Thyroid gland (tissue), 4 donors: ENCODE measurements around the gene ACE2.

Experiments
- POLR2A ChIP-seq, 2 donors: fragments of 450-650 bp; IDR thresholded peaks; one replicate each; pipeline ENCODE4 v1.6.1; 2017; ENCODE audit warnings: antibody characterized with exemption in 2 of 2, mild to moderate bottlenecking in 2 of 2, moderate library complexity in 1 of 2
- TF ChIP-seq, protein P1 (sequence below), 6 experiments: fragments of 200-600 bp in 3 of 6; fragments of 450-650 bp in 3 of 6; sonication (generic) in 3 of 6; IDR thresholded peaks; one replicate each; pipeline ENCODE4 v1.5.1; 2016 to 2019; ENCODE audit warnings: antibody characterized with exemption in 6 of 6, mild to moderate bottlenecking in 2 of 6, inconsistent platforms in 1 of 6, moderate library complexity in 1 of 6

DNA sequence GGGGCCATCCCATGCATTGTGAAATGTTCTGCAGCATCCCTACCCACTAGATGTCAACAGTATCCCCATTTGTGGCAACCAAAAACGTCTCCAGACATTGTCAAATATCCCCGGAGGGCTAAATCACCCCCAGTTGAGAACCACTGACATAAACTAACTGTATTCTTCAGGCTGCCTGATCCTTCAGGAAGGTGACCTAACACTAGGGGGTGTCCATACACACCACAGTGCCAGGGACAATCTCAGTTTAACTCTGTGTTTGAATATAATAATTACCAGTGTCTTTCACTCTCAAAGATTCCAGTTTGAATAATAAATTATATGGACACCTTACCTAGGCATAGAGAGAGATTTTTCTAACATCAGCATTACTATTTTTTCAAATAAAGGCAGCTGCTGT lies 6.4 kb downstream of the ACE2 start:
- TF ChIP-seq, protein P1, sequence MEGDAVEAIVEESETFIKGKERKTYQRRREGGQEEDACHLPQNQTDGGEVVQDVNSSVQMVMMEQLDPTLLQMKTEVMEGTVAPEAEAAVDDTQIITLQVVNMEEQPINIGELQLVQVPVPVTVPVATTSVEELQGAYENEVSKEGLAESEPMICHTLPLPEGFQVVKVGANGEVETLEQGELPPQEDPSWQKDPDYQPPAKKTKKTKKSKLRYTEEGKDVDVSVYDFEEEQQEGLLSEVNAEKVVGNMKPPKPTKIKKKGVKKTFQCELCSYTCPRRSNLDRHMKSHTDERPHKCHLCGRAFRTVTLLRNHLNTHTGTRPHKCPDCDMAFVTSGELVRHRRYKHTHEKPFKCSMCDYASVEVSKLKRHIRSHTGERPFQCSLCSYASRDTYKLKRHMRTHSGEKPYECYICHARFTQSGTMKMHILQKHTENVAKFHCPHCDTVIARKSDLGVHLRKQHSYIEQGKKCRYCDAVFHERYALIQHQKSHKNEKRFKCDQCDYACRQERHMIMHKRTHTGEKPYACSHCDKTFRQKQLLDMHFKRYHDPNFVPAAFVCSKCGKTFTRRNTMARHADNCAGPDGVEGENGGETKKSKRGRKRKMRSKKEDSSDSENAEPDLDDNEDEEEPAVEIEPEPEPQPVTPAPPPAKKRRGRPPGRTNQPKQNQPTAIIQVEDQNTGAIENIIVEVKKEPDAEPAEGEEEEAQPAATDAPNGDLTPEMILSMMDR (IDR thresholded peaks at IDR 0.05) = no peak
- no peak for TF ChIP-seq POLR2A (IDR thresholded peaks at IDR 0.05)
